GM12878 (cell line): Measurements from ENCODE around the gene TGFB1. TPM values are rescaled to one million over a fixed set of nuclear protein-coding genes. Genes with fewer than 3 reads are reported as not detected.

ENCODE experiments used
- ATAC-seq: fragments of 200-7000 bp; cut with Tn5 transposase; 3 replicates; pipeline ENCODE4 v1.9.1; 2020; ENCODE audit warnings: mild to moderate bottlenecking, moderate library complexity
- BruUV-seq: library from RNA; stranded (reverse); fragments of 400-500 nt; replicated peaks from 2 replicates; lab custom pipeline; 2021; lab: Mats Ljungman, UMichigan
- CTCF ChIA-PET: fragments of 300-600 bp; sonication (Branson Sonifier 250); formaldehyde crosslinking; extraction: SDS; loops from one replicate; lab custom pipeline; 2021; ENCODE audit warnings: inconsistent platforms; lab: Yijun Ruan, JAX
- POLR2A ChIA-PET: fragments of 350-600 bp; formaldehyde crosslinking; extraction: SDS; loops from one replicate; lab custom pipeline; 2021; ENCODE audit warnings: inconsistent platforms; lab: Charles Lee
- RAD21 ChIA-PET: fragments of 300-600 bp; sonication (Branson Sonifier 250); formaldehyde crosslinking; loops from one replicate; lab custom pipeline; 2023; ENCODE audit warnings: antibody characterized with exemption; ENCODE audit not compliant: unreplicated experiment; lab: Charles Lee
- SMC1A ChIA-PET: fragments of 300-600 bp; sonication (Branson Sonifier 250); formaldehyde crosslinking; loops from one replicate; lab custom pipeline; 2023; ENCODE audit not compliant: unreplicated experiment, uncharacterized antibody; lab: Charles Lee
- DNase-seq: peaks from one replicate; pipeline ENCODE4 v3.0.0-alpha.2; 2011; ENCODE audit warnings: low read depth, low spot score
- FAIRE-seq: peaks from 3 replicates; lab custom pipeline; 2011; peaks lifted over from hg19 to GRCh38; lab: Jason Lieb, UNC
- H2AFZ ChIP-seq: 2 replicates; pipeline ENCODE4 v1.6.0; 2011; ENCODE audit warnings: low read depth, low read length, control low read depth; ENCODE audit not compliant: control insufficient read depth
- H3K27ac ChIP-seq: 2 replicates; pipeline ENCODE4 v1.5.1; 2011; ENCODE audit warnings: control low read depth; ENCODE audit not compliant: control insufficient read depth, insufficient read depth
- H3K27me3 ChIP-seq, 2 experiments: replicated peaks in 1 of 2; 2 replicates each; pipeline versions ENCODE4 v1.6.0 to v1.6.1; 2011; ENCODE audit warnings: low read length in 1 of 2; ENCODE audit not compliant: control insufficient read depth in 2 of 2, insufficient read depth in 2 of 2
- H3K36me3 ChIP-seq, 2 experiments: 2 replicates each; pipeline ENCODE4 v1.5.1; 2011; ENCODE audit warnings: low read length in 1 of 2; ENCODE audit not compliant: control insufficient read depth in 2 of 2, insufficient read depth in 2 of 2
- H3K4me1 ChIP-seq: 2 replicates; pipeline ENCODE4 v1.6.1; 2011; ENCODE audit warnings: mild to moderate bottlenecking, low read length, moderate library complexity, mixed read lengths; ENCODE audit not compliant: control insufficient read depth, insufficient read depth
- H3K4me2 ChIP-seq: 2 replicates; pipeline ENCODE4 v1.6.0; 2011; ENCODE audit warnings: control low read depth; ENCODE audit not compliant: control insufficient read depth, insufficient read depth
- H3K4me3 ChIP-seq: fragments of 200-600 bp; sonication (generic); 2 replicates; pipeline ENCODE4 v1.5.1; 2016
- H3K79me2 ChIP-seq: 2 replicates; pipeline ENCODE4 v1.6.0; 2011; ENCODE audit warnings: low read length; ENCODE audit not compliant: control insufficient read depth, insufficient read depth
- H3K9ac ChIP-seq: 2 replicates; pipeline ENCODE4 v1.8.0; 2011; ENCODE audit warnings: low read length, control low read depth, mixed read lengths; ENCODE audit not compliant: control insufficient read depth, insufficient read depth
- H3K9me3 ChIP-seq: replicated peaks from 3 replicates; pipeline ENCODE4 v1.5.1; 2011; ENCODE audit warnings: mild to moderate bottlenecking, low read length; ENCODE audit not compliant: control insufficient read depth, insufficient read depth
- H4K20me1 ChIP-seq: 2 replicates; pipeline ENCODE4 v1.6.0; 2011; ENCODE audit not compliant: control insufficient read depth, insufficient read depth
- BCL3 ChIP-seq: IDR thresholded peaks from 2 replicates; pipeline ENCODE4 v1.6.1; 2011; ENCODE audit warnings: borderline replicate concordance, low read depth, mild to moderate bottlenecking, moderate library complexity, low read length; ENCODE audit not compliant: insufficient read depth, poor library complexity, severe bottlenecking
- NR2C1 ChIP-seq: fragments of 450-650 bp; IDR thresholded peaks from 2 replicates; pipeline ENCODE4 v1.6.1; 2017; ENCODE audit warnings: antibody characterized with exemption, mild to moderate bottlenecking, moderate library complexity
- POLR2A ChIP-seq: IDR thresholded peaks from 2 replicates; pipeline ENCODE4 v1.6.1; 2011; ENCODE audit warnings: low read depth, mild to moderate bottlenecking, low read length
- RCOR1 ChIP-seq: conservative IDR thresholded peaks from 2 replicates; pipeline ENCODE4 v1.6.1; 2012; ENCODE audit warnings: low read depth, low read length, improper control_type of control experiment
- ZNF217 ChIP-seq: fragments of 450-650 bp; IDR thresholded peaks from 2 replicates; pipeline ENCODE4 v1.6.1; 2017; ENCODE audit warnings: antibody characterized with exemption, mild to moderate bottlenecking
- ZNF274 ChIP-seq: IDR thresholded peaks from one replicate; pipeline ENCODE4 v1.8.0; 2011; ENCODE audit not compliant: insufficient read length, insufficient read depth
- WGBS: methylation state at CpG from one replicate; pipeline ENCODE4 v1.1.6; 2016; ENCODE audit warnings: low lambda C conversion rate; ENCODE audit not compliant: insufficient replicate concordance, insufficient coverage; ENCODE audit errors: missing lambda C conversion rate; 5-methylcytosine and 5-hydroxymethylcytosine counted together
- in situ Hi-C: fragments of 300-500 bp; cut with MboI; formaldehyde crosslinking; loops from 9 replicates; pipeline ENCODE4 v1.14.3; 2018; ENCODE audit warnings: mixed read lengths
- intact Hi-C: fragments of 100-400 bp; cut with micrococcal nuclease; formaldehyde crosslinking; loops from one replicate; pipeline ENCODE4 v1.14.2; 2022; ENCODE audit not compliant: unreplicated experiment
- polyA plus RNA-seq, 11 experiments: library from polyadenylated mRNA; depleted of rRNA in 4 of 11; unstranded in 6 of 11; stranded (reverse) in 5 of 11; fragments of >200 nt; fragmentation: Nextera tagmentation in 4 of 11; fragmentation: Illumina TruSeq in 1 of 11; extraction: Ambion mirVana in 4 of 11; extraction: Trizol in 1 of 11; gene quantifications; 1 replicate in 1 of 11; 2 replicates in 10 of 11; pipeline versions ENCODE4 v1.2.1 to v1.2.3, GENCODE V29; 2011 to 2016; ENCODE audit warnings: inconsistent platforms in 2 of 11, missing spikeins in 2 of 11, low read depth in 1 of 11
- total RNA-seq, 4 experiments: library from RNA; depleted of rRNA in 3 of 4; stranded (reverse); fragments of >200 nt in 3 of 4; fragmentation: Illumina TruSeq in 1 of 4; extraction: Trizol in 1 of 4; gene quantifications; 2 replicates each; pipeline versions ENCODE4 v1.2.1 to v1.2.3, GENCODE V29; 2013 to 2021

The TGFB1 gene
- total and polyA plus RNA-seq, 10 of the 15 experiments (the other 5 are each of a cell fraction or from before 2014, with no cell fraction given): 0.23 to 120 (median 10.9) TPM

GRCh38 chr19:41300555-41300954 is 53.2 kb downstream of the TGFB1 start:
- ChIA-PET CTCF (interaction anchor here (0.6 to 1.0 kb wide), 3 partner anchors 8 to 38 kb away, joined by 3 read pairs; partner anchors contain the start of gene HNRNPUL1), POLR2A (interaction anchor here (1.2 to 3.2 kb wide), 3 partner anchors 37 to 139 kb away, joined by 3 to 11 read pairs (median 4); partner anchors contain the start of gene HNRNPUL1), SMC1A (interaction anchor here (1.4 to 1.6 kb wide), 3 partner anchors 9 to 51 kb away, joined by 3 to 10 read pairs (median 5); partner anchors contain the start of genes CCDC97 and HNRNPUL1), RAD21 (interaction anchor here (0.6 to 3.6 kb wide), 3 partner anchors 8 to 37 kb away, joined by 3 to 28 read pairs (median 5); partner anchors contain the start of gene HNRNPUL1)
- intact Hi-C loops: no loop called here
- H3K4me1 ChIP-seq: peaks cover 58% of the 10 kb centered on the region
- peaks cover 10% of the 10 kb centered on the region for H3K79me2 ChIP-seq
- FAIRE-seq (no peak), DNase-seq (no peak), ATAC-seq (no peak)
- peaks cover 50 to 58% of the 10 kb centered on the region in 2 experiments for H3K36me3 ChIP-seq
- H3K9me3 ChIP-seq: no peaks in the 10 kb centered on the region
- H3K27me3 ChIP-seq: no peaks in the 10 kb centered on the region
- H2AFZ ChIP-seq: no peak overlapping the region
- H3K9ac ChIP-seq: no peak overlapping the region
- in situ Hi-C loops: no loop called here
- H3K4me3 ChIP-seq: no peak overlapping the region
- BruUV-seq: no TSS peak
- H3K4me2 ChIP-seq: no peak overlapping the region
- no peak overlapping the region; the same call in 1 of the 2 replicates for H3K27ac ChIP-seq
- TF ChIP-seq ZNF274 (no peak), BCL3 (no peak), NR2C1 (no peak), RCOR1 (no peak)
- H4K20me1 ChIP-seq: no peaks in the 10 kb centered on the region
- 88% methylated on average over 6 of the region's 6 CpGs for WGBS

GRCh38 chr19:41299755-41300089 is 54.0 kb downstream of the TGFB1 start:
- Histone ChIP-seq H3K9me3 (no peaks in the 10 kb centered on the region), H3K79me2 (peaks cover 10% of the 10 kb centered on the region), H3K4me3 (no peak overlapping the region), H3K27ac (no peak overlapping the region; the same call in 1 of the 2 replicates), H3K27me3 (no peaks in the 10 kb centered on the region), H4K20me1 (no peaks in the 10 kb centered on the region), H3K36me3 (peaks cover 50 to 55% of the 10 kb centered on the region in 2 experiments), H2AFZ (no peak overlapping the region), H3K4me2 (no peak overlapping the region), H3K9ac (no peak overlapping the region), H3K4me1 (peaks cover 66% of the 10 kb centered on the region)
- DNase-seq (no peak), FAIRE-seq (no peak), ATAC-seq (no peak)
- no TSS peak for BruUV-seq
- intact Hi-C loops (no loop called here), in situ Hi-C loops (no loop called here)
- ChIA-PET SMC1A (no interaction called here), RAD21 (interaction anchor here (0.6 kb wide), 1 partner anchor 13 kb away, joined by 5 read pairs; no protein-coding TSS in a partner anchor), POLR2A (interaction anchor here (3.2 kb wide), 1 partner anchor 36 kb away, joined by 11 read pairs; the partner anchor contains the start of gene HNRNPUL1), CTCF (interaction anchor here (0.6 to 7.5 kb wide), 2 partner anchors 9 to 138 kb away, joined by 3 to 50 read pairs; no protein-coding TSS in a partner anchor)
- 26% methylated on average over 4 of the region's 4 CpGs for WGBS
- TF ChIP-seq POLR2A: 0 out of 2 replicates have a peak, but pooled peaks have one; percentile 16
- TF ChIP-seq ZNF217: no peak
